HCT116 (cell line): Measurements from ENCODE around the gene ITGA11. TPM values are rescaled to one million over a fixed set of nuclear protein-coding genes. Genes with fewer than 3 reads are reported as not detected.

Source experiments
- ATAC-seq: fragments of 200-7000 bp; cut with Tn5 transposase; 2 replicates; pipeline ENCODE4 v1.9.1; 2020; ENCODE audit warnings: mild to moderate bottlenecking, moderate library complexity
- BruUV-seq: library from RNA; stranded (reverse); fragments of 400-500 nt; replicated peaks from 2 replicates; lab custom pipeline; 2021; lab: Mats Ljungman, UMichigan
- CTCF ChIA-PET: fragments of 300-600 bp; sonication (Branson Sonifier 250); formaldehyde crosslinking; loops from one replicate; lab custom pipeline; 2021; ENCODE audit warnings: antibody characterized with exemption; lab: Charles Lee
- POLR2A ChIA-PET: fragments of 300-600, 350-600 bp; sonication (Branson Sonifier 250); formaldehyde crosslinking; loops from one replicate; lab custom pipeline; 2021; ENCODE audit warnings: antibody characterized with exemption; lab: Charles Lee
- RAD21 ChIA-PET, 2 experiments: fragments of 300-600 bp; sonication (Branson Sonifier 250); formaldehyde crosslinking; loops; one replicate each; lab custom pipeline; 2023; ENCODE audit warnings: low total read pairs in 2 of 2; ENCODE audit not compliant: uncharacterized antibody in 2 of 2, unreplicated experiment in 2 of 2, low non-redundant PET in 1 of 2; lab: Charles Lee
- DNase-seq: peaks from one replicate; pipeline ENCODE4 v3.0.0-alpha.2; 2010; ENCODE audit warnings: low read depth, low spot score
- H2AFZ ChIP-seq: fragments of 200-600 bp; shearing (Covaris generic), sonication (generic); 2 replicates; pipeline ENCODE4 v1.6.1; 2017; ENCODE audit warnings: low read depth, mixed run types, mixed read lengths, antibody characterized with exemption, low read length; ENCODE audit not compliant: poor library complexity, severe bottlenecking
- H3K27ac ChIP-seq: 2 replicates; pipeline ENCODE4 v1.5.1; 2012; ENCODE audit warnings: low read depth, low read length
- H3K27me3 ChIP-seq: fragments of 200-600 bp; sonication (generic); 2 replicates; pipeline ENCODE4 v1.6.1; 2016; ENCODE audit warnings: mixed run types, low read length, mixed read lengths; ENCODE audit not compliant: insufficient read depth
- H3K36me3 ChIP-seq, 2 experiments: fragments of 200-500 bp in 1 of 2; fragments of 200-600 bp in 1 of 2; sonication (Bioruptor generic) in 1 of 2; sonication (generic) in 1 of 2; 2 replicates each; pipeline versions ENCODE4 v1.5.1 to v1.6.1; 2014 to 2016; ENCODE audit warnings: low read length in 2 of 2, inconsistent platforms in 1 of 2, mixed read lengths in 1 of 2, mixed run types in 1 of 2; ENCODE audit not compliant: insufficient read depth in 2 of 2, control insufficient read depth in 1 of 2
- H3K4me1 ChIP-seq, 2 experiments: fragments of 200-600 bp in 1 of 2; sonication (generic) in 1 of 2; 2 replicates each; pipeline versions ENCODE4 v1.5.1 to v1.6.1; 2012 to 2017; ENCODE audit warnings: low read length in 2 of 2, inconsistent platforms in 1 of 2, mild to moderate bottlenecking in 1 of 2, mixed read lengths in 1 of 2, mixed run types in 1 of 2, moderate library complexity in 1 of 2; ENCODE audit not compliant: insufficient read depth in 2 of 2, control insufficient read depth in 1 of 2
- H3K4me2 ChIP-seq: fragments of 200-600 bp; sonication (generic); 2 replicates; pipeline ENCODE4 v1.6.1; 2017; ENCODE audit warnings: mixed run types, low read length, mixed read lengths
- H3K4me3 ChIP-seq, 2 experiments: fragments of 200-600 bp in 1 of 2; sonication (generic) in 1 of 2; replicated peaks in 1 of 2; 2 replicates each; pipeline ENCODE4 v1.5.1; 2011 to 2016; ENCODE audit warnings: low read length in 2 of 2, control low read depth in 1 of 2, low read depth in 1 of 2, mild to moderate bottlenecking in 1 of 2, mixed read lengths in 1 of 2, mixed run types in 1 of 2
- H3K79me2 ChIP-seq: fragments of 200-600 bp; sonication (generic); 2 replicates; pipeline ENCODE4 v1.6.1; 2017; ENCODE audit warnings: mild to moderate bottlenecking, mixed run types, low read length, moderate library complexity, mixed read lengths; ENCODE audit not compliant: insufficient read depth
- H3K9ac ChIP-seq: fragments of 200-600 bp; sonication (generic); 2 replicates; pipeline ENCODE4 v1.6.1; 2016; ENCODE audit warnings: low read length, mixed read lengths
- H3K9me2 ChIP-seq: fragments of 200-600 bp; sonication (generic), shearing (Covaris generic); 2 replicates; pipeline ENCODE4 v1.6.1; 2017; ENCODE audit warnings: mixed run types, mild to moderate bottlenecking, moderate library complexity; ENCODE audit not compliant: insufficient read depth
- H3K9me3 ChIP-seq, 2 experiments: fragments of 200-500 bp in 1 of 2; fragments of 200-600 bp in 1 of 2; sonication (Bioruptor generic) in 1 of 2; sonication (generic) in 1 of 2; 2 replicates each; pipeline ENCODE4 v1.6.1; 2014 to 2017; ENCODE audit warnings: low read length in 2 of 2, mixed read lengths in 2 of 2, inconsistent platforms in 1 of 2, low read depth in 1 of 2, mild to moderate bottlenecking in 1 of 2, mixed run types in 1 of 2, moderate library complexity in 1 of 2; ENCODE audit not compliant: control insufficient read depth in 1 of 2, insufficient read depth in 1 of 2
- H4K20me1 ChIP-seq: fragments of 200-600 bp; sonication (generic), shearing (Covaris generic); 2 replicates; pipeline ENCODE4 v1.6.1; 2017; ENCODE audit warnings: mixed run types, mild to moderate bottlenecking, moderate library complexity; ENCODE audit not compliant: insufficient read depth
- CBX3 ChIP-seq: IDR thresholded peaks from 2 replicates; pipeline ENCODE4 v1.6.1; 2012; ENCODE audit warnings: low read depth
- CEBPB ChIP-seq: IDR thresholded peaks from 2 replicates; pipeline ENCODE4 v1.6.1; 2012; ENCODE audit warnings: low read depth
- CTCF ChIP-seq, 3 experiments: fragments of 200-600 bp in 1 of 3; sonication (generic) in 1 of 3; IDR thresholded peaks in 2 of 3; conservative IDR thresholded peaks in 1 of 3; 2 replicates each; pipeline ENCODE4 v1.5.1; 2012 to 2017; ENCODE audit warnings: low read depth in 2 of 3, low read length in 2 of 3, antibody characterized with exemption in 1 of 3, borderline replicate concordance in 1 of 3, control low read depth in 1 of 3, mild to moderate bottlenecking in 1 of 3, mixed read lengths in 1 of 3, mixed run types in 1 of 3, moderate library complexity in 1 of 3; ENCODE audit not compliant: insufficient read depth in 1 of 3
- EGR1 ChIP-seq: IDR thresholded peaks from 2 replicates; pipeline ENCODE4 v1.6.1; 2012; ENCODE audit warnings: low read depth
- ELF1 ChIP-seq: IDR thresholded peaks from 2 replicates; pipeline ENCODE4 v1.6.1; 2012; ENCODE audit warnings: low read depth, borderline replicate concordance
- FOSL1 ChIP-seq: IDR thresholded peaks from 2 replicates; pipeline ENCODE4 v1.6.1; 2012; ENCODE audit warnings: low read depth
- JUND ChIP-seq: IDR thresholded peaks from 2 replicates; pipeline ENCODE4 v1.6.1; 2012
- MAX ChIP-seq: IDR thresholded peaks from 2 replicates; pipeline ENCODE4 v1.6.1; 2012
- POLR2AphosphoS5 ChIP-seq: IDR thresholded peaks from 2 replicates; pipeline ENCODE4 v1.6.1; 2011; ENCODE audit warnings: mild to moderate bottlenecking, low read depth, low read length, moderate library complexity
- SIN3A ChIP-seq: IDR thresholded peaks from 2 replicates; pipeline ENCODE4 v1.6.1; 2012; ENCODE audit warnings: low read depth
- SRF ChIP-seq: IDR thresholded peaks from 2 replicates; pipeline ENCODE4 v1.6.1; 2012; ENCODE audit warnings: low read depth
- TCF7L2 ChIP-seq: IDR thresholded peaks from 2 replicates; pipeline ENCODE4 v1.7.0; 2011; ENCODE audit warnings: borderline replicate concordance, inconsistent platforms; ENCODE audit not compliant: insufficient read depth, insufficient read length; ENCODE audit errors: extremely low read depth
- YY1 ChIP-seq: IDR thresholded peaks from 2 replicates; pipeline ENCODE4 v1.6.1; 2011; ENCODE audit warnings: low read length, low read depth, moderate library complexity, mild to moderate bottlenecking; ENCODE audit not compliant: insufficient replicate concordance; ENCODE audit errors: extremely low read depth
- ZFX ChIP-seq: fragments of 450-650 bp; IDR thresholded peaks from 2 replicates; pipeline ENCODE4 v1.6.1; 2017
- intact Hi-C: fragments of 100-400 bp; cut with micrococcal nuclease; formaldehyde crosslinking; loops from 2 replicates; pipeline ENCODE4 v1.10.0; 2022
- total RNA-seq: library from RNA; stranded (reverse); gene quantifications from one replicate; pipeline ENCODE4 v1.2.1, GENCODE V29; 2021; ENCODE audit not compliant: unreplicated experiment

ITGA11 gene
- total RNA-seq, 1 experiment from 2014 or later: not detected

- H3K4me2 ChIP-seq: no peak overlapping the region
- H3K9me2 ChIP-seq: no peaks in the 10 kb centered on the region
- peaks cover 0 to 4% of the 10 kb centered on the region in 2 experiments; a peak in 1 of 4 replicates for H3K9me3 ChIP-seq
- H3K36me3 ChIP-seq: no peaks in the 10 kb centered on the region
- H3K79me2 ChIP-seq: no peaks in the 10 kb centered on the region
- intact Hi-C loops: no loop called here
- no peak overlapping the region for H3K27ac ChIP-seq
- peaks cover 27% of the 10 kb centered on the region for H3K27me3 ChIP-seq
- DNase-seq: no peak
- TF ChIP-seq POLR2AphosphoS5: no peak
- no peak for TF ChIP-seq JUND
- H3K4me1 ChIP-seq: no peaks in the 10 kb centered on the region
- H3K4me3 ChIP-seq: no peak overlapping the region
- H3K9ac ChIP-seq: no peak overlapping the region
- ChIA-PET CTCF (no interaction called here), POLR2A (no interaction called here), RAD21 (no interaction called here)
- H2AFZ ChIP-seq: no peak overlapping the region
- no peak for ATAC-seq
- BruUV-seq: no TSS peak
- no peaks in the 10 kb centered on the region for H4K20me1 ChIP-seq
Observed at GRCh38 chr15:68441045-68441743, 9.2 kb upstream of the ITGA11 start.

- H3K9me2 ChIP-seq: no peaks in the 10 kb centered on the region
- H2AFZ ChIP-seq: no peak overlapping the region
- H3K36me3 ChIP-seq: no peaks in the 10 kb centered on the region
- TF ChIP-seq CBX3 (no peak), SIN3A (no peak), EGR1 (no peak), ZFX (no peak), SRF (no peak), ELF1 (no peak), CTCF (IDR thresholded peaks at IDR 0.05 in 2 of 3, conservative IDR thresholded peaks at IDR 0.05 in 1 of 3; ENCODE audit: borderline replicate concordance in 1 of 3, insufficient read depth in 1 of 3, low read depth in 2 of 3, low read length in 2 of 3) (no peak), FOSL1 (no peak), CEBPB (no peak), YY1 (no peak), MAX (no peak), TCF7L2 (no peak)
- CTCF ChIA-PET: no interaction called here
- BruUV-seq: no TSS peak
- no peaks in the 10 kb centered on the region for H4K20me1 ChIP-seq
- no peaks in the 10 kb centered on the region for H3K4me1 ChIP-seq
- H3K27me3 ChIP-seq: peaks cover 34% of the 10 kb centered on the region
- RAD21 ChIA-PET: no interaction called here
- no peak for DNase-seq
- ATAC-seq: no peak
- no peaks in the 10 kb centered on the region for H3K79me2 ChIP-seq
- no peak overlapping the region for H3K9ac ChIP-seq
- no peak overlapping the region for H3K4me3 ChIP-seq
- H3K4me2 ChIP-seq: no peak overlapping the region
- POLR2A ChIA-PET: no interaction called here
- intact Hi-C loops: no loop called here
- H3K9me3 ChIP-seq: peaks cover 0 to 4% of the 10 kb centered on the region in 2 experiments; a peak in 1 of 4 replicates
- H3K27ac ChIP-seq: no peak overlapping the region
Observed at GRCh38 chr15:68440136-68440535, 8.2 kb upstream of the ITGA11 start.
